Trophoblast cell (in vitro differentiated cells and primary cell): ENCODE data around the gene MT3.

Source experiments
- DNase-seq, 2 donors: peaks; one replicate each; pipeline ENCODE4 v3.0.0-alpha.2; 2016
- H2AFZ ChIP-seq: 2 replicates; pipeline ENCODE4 v1.6.1; 2013; ENCODE audit warnings: low read length, moderate library complexity, mild to moderate bottlenecking; ENCODE audit not compliant: insufficient read depth, poor library complexity
- H2AK5ac ChIP-seq: 2 replicates; pipeline ENCODE4 v1.6.1; 2013; ENCODE audit warnings: mild to moderate bottlenecking, low read length
- H2BK120ac ChIP-seq: 2 replicates; pipeline ENCODE4 v1.6.1; 2013; ENCODE audit warnings: low read length, mild to moderate bottlenecking, moderate library complexity; ENCODE audit not compliant: insufficient read depth, poor library complexity
- H2BK12ac ChIP-seq: 2 replicates; pipeline ENCODE4 v1.6.1; 2013; ENCODE audit warnings: mild to moderate bottlenecking, low read length, moderate library complexity
- H2BK5ac ChIP-seq: 2 replicates; pipeline ENCODE4 v1.6.1; 2013; ENCODE audit warnings: low read length, low read depth, moderate library complexity, mild to moderate bottlenecking; ENCODE audit not compliant: poor library complexity
- H3K14ac ChIP-seq: 2 replicates; pipeline ENCODE4 v1.6.1; 2013; ENCODE audit warnings: mild to moderate bottlenecking, low read length
- H3K18ac ChIP-seq: 2 replicates; pipeline ENCODE4 v1.6.1; 2013; ENCODE audit warnings: mild to moderate bottlenecking, low read length
- H3K23ac ChIP-seq: 2 replicates; pipeline ENCODE4 v1.6.1; 2013; ENCODE audit warnings: low read length
- H3K27ac ChIP-seq: 2 replicates; pipeline ENCODE4 v1.5.1; 2013; ENCODE audit warnings: low read depth, mild to moderate bottlenecking, inconsistent platforms, low read length, moderate library complexity
- H3K27me3 ChIP-seq: 2 replicates; pipeline ENCODE4 v1.6.1; 2013; ENCODE audit warnings: inconsistent platforms, mild to moderate bottlenecking, low read length, moderate library complexity; ENCODE audit not compliant: insufficient read depth
- H3K36me3 ChIP-seq, 2 experiments: 1 replicate in 1 of 2; 2 replicates in 1 of 2; pipeline ENCODE4 v1.6.1; 2013; ENCODE audit warnings: low read length in 2 of 2, mild to moderate bottlenecking in 2 of 2, moderate library complexity in 1 of 2; ENCODE audit not compliant: insufficient read depth in 2 of 2, control insufficient read depth in 1 of 2
- H3K4ac ChIP-seq: 2 replicates; pipeline ENCODE4 v1.6.1; 2013; ENCODE audit warnings: low read depth, mild to moderate bottlenecking, low read length, moderate library complexity
- H3K4me1 ChIP-seq, 2 experiments: 1 replicate in 1 of 2; 2 replicates in 1 of 2; pipeline ENCODE4 v1.6.1; 2013; ENCODE audit warnings: low read length in 2 of 2, mild to moderate bottlenecking in 2 of 2, moderate library complexity in 1 of 2; ENCODE audit not compliant: insufficient read depth in 2 of 2, control insufficient read depth in 1 of 2
- H3K4me2 ChIP-seq: 2 replicates; pipeline ENCODE4 v1.6.1; 2013; ENCODE audit warnings: inconsistent platforms, mild to moderate bottlenecking, low read length, moderate library complexity
- H3K4me3 ChIP-seq: 2 replicates; pipeline ENCODE4 v1.5.1; 2013; ENCODE audit warnings: mild to moderate bottlenecking, low read depth, low read length, inconsistent platforms
- H3K79me1 ChIP-seq: one replicate; pipeline ENCODE4 v1.6.1; 2013; ENCODE audit warnings: low read length
- H3K79me2 ChIP-seq: 2 replicates; pipeline ENCODE4 v1.6.1; 2013; ENCODE audit warnings: low read length, mild to moderate bottlenecking; ENCODE audit not compliant: control insufficient read depth, insufficient read depth, poor library complexity
- H3K9ac ChIP-seq: 2 replicates; pipeline ENCODE4 v1.6.1; 2013; ENCODE audit warnings: mild to moderate bottlenecking, low read length
- H3K9me3 ChIP-seq: 2 replicates; pipeline ENCODE4 v1.6.1; 2013; ENCODE audit warnings: low read depth, mild to moderate bottlenecking, control low read depth, inconsistent platforms, low read length; ENCODE audit not compliant: insufficient read depth
- H4K12ac ChIP-seq: 2 replicates; pipeline ENCODE4 v1.6.1; 2013; ENCODE audit warnings: low read depth, mild to moderate bottlenecking, low read length, moderate library complexity
- H4K8ac ChIP-seq: 2 replicates; pipeline ENCODE4 v1.6.1; 2013; ENCODE audit warnings: low read depth, mild to moderate bottlenecking, low read length, moderate library complexity
- H4K91ac ChIP-seq: one replicate; pipeline ENCODE4 v1.6.1; 2013; ENCODE audit warnings: low read depth, mild to moderate bottlenecking, low read length, moderate library complexity
- whole genome bisulfite sequencing: extraction: QIAGEN DNeasy Blood & Tissue Kit; methylation state at CpG from one replicate; pipeline ENCODE4 v1.1.7; 2013; ENCODE audit warnings: missing lambda C conversion rate; ENCODE audit not compliant: insufficient read length, insufficient coverage; ENCODE audit errors: extremely low coverage; 5-methylcytosine and 5-hydroxymethylcytosine counted together

Gene MT3

GRCh38 chr16:56608043-56608875 is 18.9 kb downstream of the MT3 start, which contains the start of gene MT2A:
MT2A (plus strand) TSS chr16:56608584; CDS start chr16:56608656, 72 bp downstream.
- Histone ChIP-seq H3K27me3 (peaks cover 3% of the 10 kb centered on the region), H2BK12ac (peak within 1 kb of the TSS; percentile 62), H3K23ac (no peak within 1 kb of the TSS)

GRCh38 chr16:56608876-56609462 is 19.6 kb downstream of the MT3 start:
- no peak overlapping the region for H2AFZ ChIP-seq
- peak in 1 of 2 donors; percentile 47 for DNase-seq
- peak overlapping the region; percentile 77 for H3K4me2 ChIP-seq
- H2AK5ac ChIP-seq: no peak overlapping the region
- peaks cover 3% of the 10 kb centered on the region for H3K27me3 ChIP-seq
- H2BK5ac ChIP-seq: no peak overlapping the region
- no peak overlapping the region for H2BK120ac ChIP-seq
- no peak overlapping the region for H3K9ac ChIP-seq
- H3K14ac ChIP-seq: no peak overlapping the region
- H4K8ac ChIP-seq: no peak overlapping the region
- H3K27ac ChIP-seq: no peak overlapping the region
- H3K4me1 ChIP-seq: peaks cover 27 to 31% of the 10 kb centered on the region in 2 experiments
- WGBS: no CpG with 5 or more reads among the region's 21 CpGs
- peaks cover 11% of the 10 kb centered on the region for H3K79me1 ChIP-seq
- no peak overlapping the region for H4K12ac ChIP-seq
- no peak overlapping the region for H2BK12ac ChIP-seq
- H3K36me3 ChIP-seq: no peaks in the 10 kb centered on the region
- H3K4ac ChIP-seq: no peak overlapping the region
- no peak overlapping the region for H3K4me3 ChIP-seq
- no peaks in the 10 kb centered on the region for H3K9me3 ChIP-seq
- no peak overlapping the region for H3K23ac ChIP-seq
- H3K18ac ChIP-seq: no peak overlapping the region
- no peaks in the 10 kb centered on the region for H3K79me2 ChIP-seq
- H4K91ac ChIP-seq: no peak overlapping the region

More at GRCh38 chr16:56608043-56608875, 18.9 kb downstream of the MT3 start, which contains the start of gene MT2A:
- Histone ChIP-seq H4K12ac (no peak within 1 kb of the TSS), H2AK5ac (peak within 1 kb of the TSS; percentile 13), H3K9ac (no peak within 1 kb of the TSS), H3K27ac (peak within 1 kb of the TSS; percentile 23), H3K9me3 (no peaks in the 10 kb centered on the region), H2BK120ac (peak within 1 kb of the TSS; percentile 50), H3K18ac (peak within 1 kb of the TSS; percentile 53), H4K8ac (peak within 1 kb of the TSS; percentile 79), H2BK5ac (no peak within 1 kb of the TSS), H3K79me2 (no peaks in the 10 kb centered on the region), H3K14ac (peak within 1 kb of the TSS; percentile 65), H3K4me2 (peak within 1 kb of the TSS; percentile 77), H4K91ac (peak within 1 kb of the TSS; percentile 87), H3K4ac (no peak within 1 kb of the TSS), H2AFZ (peak within 1 kb of the TSS; percentile 69), H3K4me1 (peaks cover 27 to 31% of the 10 kb centered on the region in 2 experiments), H3K4me3 (peak within 1 kb of the TSS; percentile 67), H3K79me1 (peaks cover 11% of the 10 kb centered on the region), H3K36me3 (no peaks in the 10 kb centered on the region)
- WGBS: no CpG with 5 or more reads among the region's 62 CpGs
- DNase-seq: peak; percentile 99

GRCh38 chr16:56609463-56609921 is 20.2 kb downstream of the MT3 start:
- Histone ChIP-seq H3K36me3 (no peaks in the 10 kb centered on the region), H4K91ac (no peak overlapping the region), H3K79me2 (no peaks in the 10 kb centered on the region), H3K23ac (no peak overlapping the region), H3K18ac (no peak overlapping the region), H2BK5ac (no peak overlapping the region), H3K79me1 (peaks cover 11% of the 10 kb centered on the region), H3K9me3 (no peaks in the 10 kb centered on the region), H3K4me3 (no peak overlapping the region), H2BK120ac (no peak overlapping the region), H2AK5ac (no peak overlapping the region), H3K27me3 (peaks cover 3% of the 10 kb centered on the region), H2BK12ac (no peak overlapping the region), H3K4me1 (peaks cover 27 to 31% of the 10 kb centered on the region in 2 experiments), H3K4me2 (peak overlapping the region; percentile 50), H3K14ac (no peak overlapping the region), H4K12ac (no peak overlapping the region), H3K27ac (no peak overlapping the region), H4K8ac (no peak overlapping the region), H3K9ac (no peak overlapping the region), H3K4ac (no peak overlapping the region), H2AFZ (no peak overlapping the region)
- WGBS: no CpG with 5 or more reads among the region's 6 CpGs
- peak; percentile 28 to 58 for DNase-seq

- H2AFZ ChIP-seq: peak overlapping the region; percentile 10
- no peak overlapping the region for H4K91ac ChIP-seq
- H3K4me3 ChIP-seq: no peak overlapping the region
- peak; percentile 45 to 50 for DNase-seq
- no peak overlapping the region for H2BK120ac ChIP-seq
- H3K4ac ChIP-seq: no peak overlapping the region
- no peak overlapping the region for H3K4me2 ChIP-seq
- H3K79me1 ChIP-seq: peaks cover 11% of the 10 kb centered on the region
- H3K9ac ChIP-seq: no peak overlapping the region
- H3K9me3 ChIP-seq: no peaks in the 10 kb centered on the region
- WGBS: no CpG with 5 or more reads among the region's 10 CpGs
- no peaks in the 10 kb centered on the region for H3K79me2 ChIP-seq
- H2BK5ac ChIP-seq: no peak overlapping the region
- no peak overlapping the region for H2BK12ac ChIP-seq
- no peak overlapping the region for H3K14ac ChIP-seq
- no peak overlapping the region for H3K18ac ChIP-seq
- no peak overlapping the region for H4K12ac ChIP-seq
- H3K27ac ChIP-seq: no peak overlapping the region
- H4K8ac ChIP-seq: no peak overlapping the region
- peaks cover 3% of the 10 kb centered on the region for H3K27me3 ChIP-seq
- no peak overlapping the region for H3K23ac ChIP-seq
- H3K36me3 ChIP-seq: no peaks in the 10 kb centered on the region
- no peak overlapping the region for H2AK5ac ChIP-seq
- peaks cover 27 to 31% of the 10 kb centered on the region in 2 experiments for H3K4me1 ChIP-seq
Measured at GRCh38 chr16:56610017-56610608, 20.8 kb downstream of the MT3 start.
